Lung (tissue), 12 donors: ENCODE data around the gene MYO10. TPM values are rescaled to one million over a fixed set of nuclear protein-coding genes. Genes with fewer than 3 reads are reported as not detected.

Experiments used
- ATAC-seq: fragments of 200-7000 bp; cut with Tn5 transposase; one replicate; pipeline ENCODE4 v1.9.1; 2020; ENCODE audit warnings: moderate number of reproducible peaks; ENCODE audit not compliant: insufficient read depth, low FRiP score
- DNase-seq, 3 donors: peaks; one replicate each; pipeline ENCODE4 v3.0.0-alpha.2; 2013 to 2017
- H3K27ac ChIP-seq, 2 donors: one replicate each; pipeline ENCODE4 v1.5.1; 2013; ENCODE audit warnings: mild to moderate bottlenecking in 2 of 2, moderate library complexity in 2 of 2, control low read depth in 1 of 2, inconsistent platforms in 1 of 2, low read depth in 1 of 2, low read length in 1 of 2
- H3K27me3 ChIP-seq, 3 donors: one replicate each; pipeline ENCODE4 v1.5.1; 2013; ENCODE audit warnings: low read length in 2 of 3; ENCODE audit not compliant: control insufficient read depth in 3 of 3, insufficient read depth in 3 of 3
- H3K36me3 ChIP-seq, 4 donors: one replicate each; pipeline ENCODE4 v1.5.1; 2013; ENCODE audit warnings: low read length in 4 of 4, mild to moderate bottlenecking in 1 of 4, moderate library complexity in 1 of 4; ENCODE audit not compliant: control insufficient read depth in 4 of 4, insufficient read depth in 4 of 4
- H3K4me1 ChIP-seq, 5 donors: one replicate each; pipeline ENCODE4 v1.5.1; 2013; ENCODE audit warnings: low read length in 5 of 5, mild to moderate bottlenecking in 2 of 5, moderate library complexity in 1 of 5; ENCODE audit not compliant: control insufficient read depth in 5 of 5, insufficient read depth in 5 of 5
- H3K4me3 ChIP-seq: one replicate; pipeline ENCODE4 v1.5.1; 2013; ENCODE audit warnings: mild to moderate bottlenecking, control low read depth, moderate library complexity
- H3K9ac ChIP-seq, 2 donors: one replicate each; pipeline ENCODE4 v1.5.1; 2013; ENCODE audit warnings: low read length in 2 of 2, control low read depth in 1 of 2; ENCODE audit not compliant: insufficient read depth in 1 of 2
- H3K9me3 ChIP-seq, 4 donors: one replicate each; pipeline ENCODE4 v1.5.1; 2013; ENCODE audit warnings: low read length in 3 of 4, mild to moderate bottlenecking in 1 of 4, moderate library complexity in 1 of 4; ENCODE audit not compliant: control insufficient read depth in 4 of 4, insufficient read depth in 3 of 4
- CTCF ChIP-seq: IDR thresholded peaks from 2 replicates; pipeline ENCODE4 v1.5.1; 2012; ENCODE audit warnings: mild to moderate bottlenecking; ENCODE audit errors: control extremely low read depth, extremely low read depth
- WGBS, 2 donors: extraction: QIAGEN DNeasy Blood & Tissue Kit; methylation state at CpG; one replicate each; pipeline ENCODE4 v1.1.7; 2013; 5-methylcytosine and 5-hydroxymethylcytosine counted together
- polyA plus RNA-seq, 2 donors: library from polyadenylated mRNA; stranded (reverse); fragments of 200-250 nt; gene quantifications; one replicate each; pipeline ENCODE4 v1.2.1, GENCODE V29; 2013
- total RNA-seq, 2 donors: library from RNA; depleted of rRNA in 1 of 2; stranded (reverse); fragments of >200 nt in 1 of 2; gene quantifications; one replicate each; pipeline ENCODE4 v1.2.1, GENCODE V29; 2014 to 2021
- donor health status: control.
- donor health status: control.
- donor health status: Bipolar disorder and iron deficiency.
- donor health status: healthy.
- donor health status: DM: yes; HTN: yes; CAD: no.

Gene MYO10
- total and polyA plus RNA-seq, 4 donors: 10.6 to 71.5 (median 28.2) TPM

DNA sequence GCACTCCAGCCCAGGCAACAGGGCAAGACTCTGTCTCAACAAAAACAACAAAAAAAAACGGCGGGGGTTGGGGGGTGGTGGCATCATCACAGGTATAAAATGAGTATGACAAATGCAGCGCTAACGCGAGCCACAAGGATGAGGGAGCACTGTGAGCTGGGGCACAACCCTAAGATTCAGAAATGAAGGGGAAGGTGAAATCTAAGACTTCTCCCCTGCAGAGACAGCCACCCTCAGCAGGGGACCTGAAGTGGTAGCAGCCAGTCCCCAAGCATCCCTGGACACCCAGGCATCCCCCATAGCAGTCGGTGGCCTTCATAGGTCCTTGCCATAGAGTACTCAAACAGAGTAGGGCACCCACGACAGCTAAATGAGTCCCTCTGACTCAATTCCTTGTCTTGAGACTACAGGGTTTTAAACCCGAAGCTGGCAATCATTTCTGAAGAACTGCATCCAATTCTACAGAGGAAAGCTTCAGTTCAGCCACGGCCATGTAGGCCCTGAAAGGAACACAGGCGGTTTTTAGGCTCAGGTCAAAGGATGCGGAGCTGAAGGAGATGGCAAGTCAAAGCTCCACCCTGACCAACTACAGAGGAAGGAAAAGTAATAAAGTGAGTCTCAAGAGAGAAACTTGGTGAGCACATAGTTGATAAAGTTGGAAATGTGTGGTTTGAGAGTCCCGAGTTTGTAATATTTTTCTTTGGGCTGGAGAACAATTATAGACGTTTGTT is 50.3 kb downstream of the MYO10 start:
- peak overlapping the region in 1 of 2 donors; percentile 68 for H3K27ac ChIP-seq
- ATAC-seq: no peak
- no peak overlapping the region for H3K4me3 ChIP-seq
- peaks cover 3 to 53% (median 19%) of the 10 kb centered on the region in 5 donors for H3K4me1 ChIP-seq
- no peak overlapping the region for H3K9ac ChIP-seq
- H3K36me3 ChIP-seq: no peaks in the 10 kb centered on the region
- no peaks in the 10 kb centered on the region for H3K9me3 ChIP-seq
- no peak for DNase-seq
- 84 to 88% methylated on average over 13 of the region's 13 CpGs for WGBS, 2 donors
- no peaks in the 10 kb centered on the region for H3K27me3 ChIP-seq
- no peak for TF ChIP-seq CTCF

GRCh38 chr5:16884595-16884994 is 51.5 kb downstream of the MYO10 start:
- H3K27ac ChIP-seq: no peak overlapping the region
- no peaks in the 10 kb centered on the region for H3K9me3 ChIP-seq
- DNase-seq (no peak), ATAC-seq (no peak)
- no peaks in the 10 kb centered on the region for H3K27me3 ChIP-seq
- H3K4me1 ChIP-seq: peaks cover 3 to 52% (median 18%) of the 10 kb centered on the region in 5 donors
- H3K36me3 ChIP-seq: no peaks in the 10 kb centered on the region
- 59 to 82% methylated on average over 4 of the region's 4 CpGs for WGBS, 2 donors
- no peak for TF ChIP-seq CTCF
- H3K9ac ChIP-seq: no peak overlapping the region
- H3K4me3 ChIP-seq: no peak overlapping the region

DNA sequence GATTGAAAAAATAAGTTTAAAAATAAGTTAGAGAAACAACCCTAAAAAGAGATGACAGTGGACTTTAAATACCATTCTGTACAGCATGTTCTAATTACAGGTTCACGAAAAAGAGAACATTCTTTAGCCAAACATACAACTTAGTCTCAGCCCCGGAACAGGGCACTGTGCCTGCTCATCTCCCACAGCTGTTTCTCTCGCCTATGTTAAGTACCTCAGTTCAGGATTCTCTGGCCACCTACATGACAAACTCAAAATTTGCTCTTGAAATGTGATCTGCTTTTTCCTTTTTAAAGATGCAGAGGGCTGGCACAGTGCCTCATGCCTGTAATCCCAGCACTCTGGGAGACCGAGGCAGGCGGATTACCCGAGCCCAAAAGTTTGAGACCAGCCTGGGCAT is 52.3 kb downstream of the MYO10 start:
- no peak for ATAC-seq

More for the DNA sequence above, 52.3 kb downstream of the MYO10 start:
- H3K4me3 ChIP-seq: no peak overlapping the region
- H3K36me3 ChIP-seq: no peaks in the 10 kb centered on the region
- no peak overlapping the region for H3K9ac ChIP-seq
- peaks cover 3 to 48% (median 16%) of the 10 kb centered on the region in 5 donors for H3K4me1 ChIP-seq
- no peak for TF ChIP-seq CTCF
- H3K27ac ChIP-seq: no peak overlapping the region
- H3K9me3 ChIP-seq: no peaks in the 10 kb centered on the region
- 77 to 80% methylated on average over 6 of the region's 6 CpGs for WGBS, 2 donors
- H3K27me3 ChIP-seq: no peaks in the 10 kb centered on the region
- DNase-seq: no peak
